HepG2 (cell line): ENCODE measurements around the gene OMA1. TPM values are rescaled to one million over a fixed set of nuclear protein-coding genes. Genes with fewer than 3 reads are reported as not detected.
"Not testable (repeated sequence)": the region's sequence is repeated elsewhere in the genome, so short reads cannot be mapped to it uniquely, and the experiment has no call there.

Experiments
- ATAC-seq: fragments of 200-7000 bp; cut with Tn5 transposase; 3 replicates; pipeline ENCODE4 v1.9.1; 2020; ENCODE audit warnings: mild to moderate bottlenecking, moderate library complexity
- BruUV-seq: library from RNA; stranded (reverse); fragments of 400-500 nt; replicated peaks from 2 replicates; lab custom pipeline; 2021; lab: Mats Ljungman, UMichigan
- CTCF ChIA-PET: fragments of 300-600 bp; formaldehyde crosslinking; extraction: SDS; loops from one replicate; lab custom pipeline; 2021; ENCODE audit warnings: low total read pairs, inconsistent platforms, low intra/inter-chr PET ratio; lab: Yijun Ruan, JAX
- POLR2A ChIA-PET: fragments of 350-600 bp; sonication (Branson Sonifier 250); formaldehyde crosslinking; loops from one replicate; lab custom pipeline; 2020; ENCODE audit warnings: antibody characterized with exemption, inconsistent platforms; lab: Yijun Ruan, JAX
- DNase-seq: peaks from one replicate; pipeline ENCODE4 v3.0.0-alpha.2; 2015; ENCODE audit warnings: low spot score
- FAIRE-seq: peaks from 3 replicates; lab custom pipeline; 2011; peaks lifted over from hg19 to GRCh38; lab: Jason Lieb, UNC
- H2AFZ ChIP-seq: one replicate; pipeline ENCODE4 v1.6.1; 2011; ENCODE audit warnings: low read length, inconsistent platforms
- H3K27ac ChIP-seq: fragments of 300-600 bp; 3 replicates; pipeline ENCODE4 v1.8.0; 2011; ENCODE audit warnings: mixed run types, mild to moderate bottlenecking, mixed read lengths, low read length, inconsistent platforms; ENCODE audit not compliant: insufficient read depth; ENCODE audit errors: extremely low read length
- H3K27me3 ChIP-seq, 2 experiments: fragments of 200-600 bp in 1 of 2; 2 replicates in 1 of 2; 3 replicates in 1 of 2; pipeline versions ENCODE4 v1.6.0 to v1.8.0; 2011; ENCODE audit warnings: low read length in 2 of 2, mild to moderate bottlenecking in 2 of 2, moderate library complexity in 2 of 2, inconsistent platforms in 1 of 2; ENCODE audit not compliant: insufficient read depth in 2 of 2, control insufficient read depth in 1 of 2
- H3K36me3 ChIP-seq, 2 experiments: fragments of 200-600 bp in 1 of 2; replicated peaks in 1 of 2; 2 replicates in 1 of 2; 3 replicates in 1 of 2; pipeline versions ENCODE4 v1.5.1 to v1.8.0; 2011; ENCODE audit warnings: low read length in 2 of 2, inconsistent platforms in 1 of 2; ENCODE audit not compliant: insufficient read depth in 2 of 2, control insufficient read depth in 1 of 2
- H3K4me1 ChIP-seq: 2 replicates; pipeline ENCODE4 v1.5.1; 2012; ENCODE audit warnings: low read length, inconsistent platforms; ENCODE audit not compliant: insufficient read depth
- H3K4me2 ChIP-seq: 2 replicates; pipeline ENCODE4 v1.6.0; 2011; ENCODE audit warnings: low read depth, low read length, inconsistent platforms
- H3K4me3 ChIP-seq, 3 experiments: fragments of 200-600 bp in 1 of 3; sonication (generic), shearing (Covaris generic) in 1 of 3; replicated peaks in 1 of 3; 2 replicates each; pipeline ENCODE4 v1.5.1; 2011 to 2016; ENCODE audit warnings: low read length in 3 of 3, inconsistent platforms in 2 of 3, low read depth in 2 of 3, mild to moderate bottlenecking in 2 of 3, control low read depth in 1 of 3, mixed read lengths in 1 of 3; ENCODE audit not compliant: insufficient read depth in 1 of 3
- H3K79me2 ChIP-seq: one replicate; pipeline ENCODE4 v1.6.1; 2011; ENCODE audit warnings: low read length, inconsistent platforms; ENCODE audit not compliant: insufficient read depth
- H3K9ac ChIP-seq: 2 replicates; pipeline ENCODE4 v1.6.0; 2011; ENCODE audit warnings: mild to moderate bottlenecking, low read depth, low read length, inconsistent platforms; ENCODE audit not compliant: insufficient read depth
- H3K9me3 ChIP-seq: 2 replicates; pipeline ENCODE4 v1.5.1; 2012; ENCODE audit warnings: mild to moderate bottlenecking, low read length
- H4K20me1 ChIP-seq: 2 replicates; pipeline ENCODE4 v1.6.0; 2011; ENCODE audit warnings: inconsistent platforms, mild to moderate bottlenecking, low read length, moderate library complexity; ENCODE audit not compliant: insufficient read depth
- ATF7-NPFF ChIP-seq: sonication (generic); formaldehyde crosslinking; IDR thresholded peaks from 2 replicates; pipeline ENCODE4 v1.8.1; 2023; ENCODE audit warnings: mild to moderate bottlenecking, low read depth, missing genetic modification reagents, moderate library complexity
- CCDC6 ChIP-seq: sonication (generic); formaldehyde crosslinking; IDR thresholded peaks from 2 replicates; pipeline ENCODE4 v1.8.1; 2022; ENCODE audit warnings: mild to moderate bottlenecking, missing genetic modification reagents, moderate library complexity
- HIVEP1 ChIP-seq: sonication (generic); formaldehyde crosslinking; IDR thresholded peaks from 2 replicates; pipeline ENCODE4 v1.4.0; 2020; ENCODE audit warnings: mild to moderate bottlenecking, missing genetic modification reagents
- REXO4 ChIP-seq: sonication (generic); formaldehyde crosslinking; IDR thresholded peaks from 2 replicates; pipeline ENCODE4 v1.8.0; 2022; ENCODE audit warnings: missing genetic modification reagents, mild to moderate bottlenecking, borderline replicate concordance
- SATB2 ChIP-seq: sonication (generic); formaldehyde crosslinking; IDR thresholded peaks from 2 replicates; pipeline ENCODE4 v1.5.0; 2020; ENCODE audit warnings: missing genetic modification reagents
- SP140L ChIP-seq: sonication (generic); formaldehyde crosslinking; IDR thresholded peaks from 2 replicates; pipeline ENCODE4 v1.4.0; 2020; ENCODE audit warnings: missing genetic modification reagents, borderline replicate concordance
- WIZ ChIP-seq: sonication (generic); formaldehyde crosslinking; IDR thresholded peaks from 2 replicates; pipeline ENCODE4 v1.5.1; 2020; ENCODE audit warnings: mild to moderate bottlenecking, missing genetic modification reagents
- ZBTB21 ChIP-seq: sonication (generic); formaldehyde crosslinking; IDR thresholded peaks from 2 replicates; pipeline ENCODE4 v1.4.0; 2020; ENCODE audit warnings: missing genetic modification reagents
- ZNF33A ChIP-seq: sonication (generic); formaldehyde crosslinking; IDR thresholded peaks from 2 replicates; pipeline ENCODE4 v1.5.1; 2020; ENCODE audit warnings: missing genetic modification reagents, mild to moderate bottlenecking, moderate library complexity, borderline replicate concordance
- WGBS: methylation state at CpG from one replicate; pipeline ENCODE4 v1.1.6; 2017; ENCODE audit warnings: low lambda C conversion rate; 5-methylcytosine and 5-hydroxymethylcytosine counted together
- in situ Hi-C: cut with HindIII; loops from 2 replicates; pipeline ENCODE4 v1.10.0; 2017; ENCODE audit warnings: low pct_unique_long_range_greater_than_20kb; ENCODE audit not compliant: extremely low pct_ligation_motif_present
- intact Hi-C: fragments of 100-400 bp; cut with micrococcal nuclease; formaldehyde crosslinking; loops from one replicate; pipeline ENCODE4 v1.10.0; 2022; ENCODE audit not compliant: unreplicated experiment
- polyA plus RNA-seq, 8 experiments: library from polyadenylated mRNA; depleted of rRNA in 3 of 8; stranded (reverse) in 7 of 8; unstranded in 1 of 8; fragments of >200 nt; fragmentation: Illumina TruSeq in 4 of 8; extraction: Trizol in 4 of 8; gene quantifications; 2 replicates each; pipeline versions ENCODE4 v1.2.1 to v1.2.3, GENCODE V29; 2011 to 2016; ENCODE audit warnings: low read depth in 4 of 8, missing spikeins in 1 of 8, mixed read lengths in 1 of 8; ENCODE audit not compliant: insufficient read depth in 1 of 8
- total RNA-seq, 5 experiments: library from RNA; depleted of rRNA; stranded (reverse); fragments of >200 nt; fragmentation: Illumina TruSeq; extraction: Trizol; gene quantifications; 2 replicates each; pipeline ENCODE4 v1.2.3, GENCODE V29; 2016; ENCODE audit warnings: low read depth in 1 of 5
- TF ChIP-seq, protein P1 (sequence below): IDR thresholded peaks from 2 replicates; pipeline ENCODE4 v1.6.1; 2016
- TF ChIP-seq, protein P2 (sequence below): IDR thresholded peaks from 2 replicates; pipeline ENCODE4 v1.6.1; 2016; ENCODE audit warnings: mild to moderate bottlenecking

The OMA1 gene
- total and polyA plus RNA-seq, 2 of the 13 experiments (the other 11 are each of a cell fraction or from before 2014, with no cell fraction given), result 7.0 to 26.9 TPM

DNA sequence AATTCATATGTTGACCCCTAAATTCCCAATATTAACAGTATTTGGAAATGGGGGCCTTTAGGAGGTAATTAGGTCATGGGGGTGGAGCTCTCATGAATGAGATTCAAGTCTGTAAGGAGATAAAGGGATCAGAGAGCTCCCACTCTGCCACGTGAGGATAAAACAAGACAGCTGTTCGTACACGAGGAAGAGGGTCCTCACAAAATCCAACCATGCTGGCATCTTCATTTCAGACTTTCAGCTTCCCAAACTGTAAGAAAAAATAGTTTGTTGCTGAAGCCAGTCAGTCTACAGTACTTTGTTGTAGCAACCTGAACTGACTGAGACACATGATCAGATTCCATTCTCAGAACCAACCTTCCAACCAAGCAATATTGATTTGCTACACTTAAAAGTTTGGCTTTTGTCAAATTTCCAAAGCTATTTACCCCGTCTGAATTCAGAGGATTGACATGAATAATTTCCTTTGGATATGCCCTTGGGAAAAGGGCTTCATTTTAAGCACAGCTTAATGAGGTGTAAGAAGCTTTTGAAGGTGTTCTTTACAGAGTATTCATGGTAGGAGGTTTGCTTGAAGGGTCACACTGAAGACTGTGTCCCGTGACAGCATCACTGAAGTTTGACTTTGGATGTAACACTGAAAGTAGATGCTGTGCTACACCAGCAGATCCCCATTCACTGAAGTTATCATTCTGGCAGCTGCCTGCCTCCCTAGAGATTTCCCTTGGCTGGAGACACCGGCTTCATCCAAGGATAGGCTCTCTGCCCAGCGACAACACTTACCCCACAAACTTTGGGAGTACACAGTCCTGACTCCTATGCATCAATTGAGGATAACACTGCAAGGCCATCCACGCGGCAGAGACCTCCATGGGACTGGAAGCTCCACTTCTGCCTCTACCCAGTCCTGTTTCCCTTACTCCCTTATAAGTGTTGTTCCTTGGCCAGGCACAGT lies 4.9 kb upstream of the OMA1 start:
- no peak overlapping the region for H3K4me3 ChIP-seq
- H3K4me2 ChIP-seq, result no peak overlapping the region
- no peak for TF ChIP-seq ZBTB21
- TF ChIP-seq SP140L (CRISPR knock-in tag), result no peak
- TF ChIP-seq SATB2 (CRISPR knock-in tag), result no peak
- TF ChIP-seq HIVEP1, result no peak
- TF ChIP-seq ATF7-NPFF, result no peak
- TF ChIP-seq, protein P1, sequence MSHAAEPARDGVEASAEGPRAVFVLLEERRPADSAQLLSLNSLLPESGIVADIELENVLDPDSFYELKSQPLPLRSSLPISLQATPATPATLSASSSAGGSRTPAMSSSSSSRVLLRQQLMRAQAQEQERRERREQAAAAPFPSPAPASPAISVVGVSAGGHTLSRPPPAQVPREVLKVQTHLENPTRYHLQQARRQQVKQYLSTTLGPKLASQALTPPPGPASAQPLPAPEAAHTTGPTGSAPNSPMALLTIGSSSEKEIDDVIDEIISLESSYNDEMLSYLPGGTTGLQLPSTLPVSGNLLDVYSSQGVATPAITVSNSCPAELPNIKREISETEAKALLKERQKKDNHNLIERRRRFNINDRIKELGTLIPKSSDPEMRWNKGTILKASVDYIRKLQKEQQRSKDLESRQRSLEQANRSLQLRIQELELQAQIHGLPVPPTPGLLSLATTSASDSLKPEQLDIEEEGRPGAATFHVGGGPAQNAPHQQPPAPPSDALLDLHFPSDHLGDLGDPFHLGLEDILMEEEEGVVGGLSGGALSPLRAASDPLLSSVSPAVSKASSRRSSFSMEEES (CRISPR knock-in tag), result no peak
- TF ChIP-seq WIZ (CRISPR knock-in tag), result no peak
- no peak for TF ChIP-seq ZNF33A (CRISPR knock-in tag)
- TF ChIP-seq REXO4 (CRISPR knock-in tag), result no peak
- TF ChIP-seq, protein P2, sequence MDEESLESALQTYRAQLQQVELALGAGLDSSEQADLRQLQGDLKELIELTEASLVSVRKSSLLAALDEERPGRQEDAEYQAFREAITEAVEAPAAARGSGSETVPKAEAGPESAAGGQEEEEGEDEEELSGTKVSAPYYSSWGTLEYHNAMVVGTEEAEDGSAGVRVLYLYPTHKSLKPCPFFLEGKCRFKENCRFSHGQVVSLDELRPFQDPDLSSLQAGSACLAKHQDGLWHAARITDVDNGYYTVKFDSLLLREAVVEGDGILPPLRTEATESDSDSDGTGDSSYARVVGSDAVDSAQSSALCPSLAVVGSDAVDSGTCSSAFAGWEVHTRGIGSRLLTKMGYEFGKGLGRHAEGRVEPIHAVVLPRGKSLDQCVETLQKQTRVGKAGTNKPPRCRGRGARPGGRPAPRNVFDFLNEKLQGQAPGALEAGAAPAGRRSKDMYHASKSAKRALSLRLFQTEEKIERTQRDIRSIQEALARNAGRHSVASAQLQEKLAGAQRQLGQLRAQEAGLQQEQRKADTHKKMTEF (CRISPR knock-in tag), result no peak
- no peak for TF ChIP-seq CCDC6 (CRISPR knock-in tag)
- POLR2A ChIA-PET, result no interaction called here
- BruUV-seq, result no TSS peak
- no peaks in the 10 kb centered on the region for H3K79me2 ChIP-seq
- H2AFZ ChIP-seq, result no peak overlapping the region
- intact Hi-C loops, result no loop called here
- ATAC-seq, result no peak
- H3K4me1 ChIP-seq, result peaks cover 38% of the 10 kb centered on the region
- H3K27me3 ChIP-seq, result peaks cover 0 to 4% of the 10 kb centered on the region in 2 experiments; a peak in 2 of 5 replicates
- CTCF ChIA-PET, result no interaction called here
- H3K27ac ChIP-seq, result no peak overlapping the region
- in situ Hi-C loops, result no loop called here
- no peak for FAIRE-seq
- no peak for DNase-seq
- WGBS, result 38% methylated on average over 8 of the region's 9 CpGs
- H4K20me1 ChIP-seq, result no peaks in the 10 kb centered on the region
- no peak overlapping the region for H3K9ac ChIP-seq
- no peaks in the 10 kb centered on the region for H3K9me3 ChIP-seq
- H3K36me3 ChIP-seq, result no peaks in the 10 kb centered on the region

DNA sequence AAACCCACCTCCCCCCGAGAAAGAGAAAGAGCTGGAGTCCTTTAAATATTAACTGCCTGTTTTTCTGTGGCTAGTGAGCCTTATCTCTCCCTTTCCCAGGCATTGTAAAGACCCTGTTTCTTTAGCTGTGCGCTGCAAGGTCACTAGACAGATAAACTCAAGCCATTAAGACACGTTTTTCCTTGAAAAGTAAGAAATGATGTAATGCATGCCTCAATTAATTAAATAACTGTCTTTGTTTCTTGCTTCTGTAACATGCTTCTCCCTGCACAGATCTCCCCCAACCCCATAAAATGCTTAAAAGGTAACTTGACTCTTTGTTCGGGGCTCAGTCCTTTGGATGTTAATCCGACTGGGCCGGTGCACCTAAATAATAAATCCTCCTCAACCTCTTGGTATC lies 2.8 kb upstream of the OMA1 start:
- H3K27ac ChIP-seq, H3K36me3 ChIP-seq, BruUV-seq, in situ Hi-C loops, H3K9ac ChIP-seq, POLR2A ChIA-PET, CTCF ChIA-PET, H4K20me1 ChIP-seq, H3K79me2 ChIP-seq, H3K9me3 ChIP-seq, H2AFZ ChIP-seq, FAIRE-seq, H3K4me3 ChIP-seq, DNase-seq, ATAC-seq, H3K27me3 ChIP-seq: not testable (repeated sequence)
- H3K4me1 ChIP-seq, result peaks cover 44% of the 10 kb centered on the region
- H3K4me2 ChIP-seq, result peak overlapping the region; percentile 51; the same call in 1 of the 2 replicates
- intact Hi-C loops, result loop anchor here (5.0 kb wide), 1 partner anchor 537 kb away; no protein-coding TSS in a partner anchor
- WGBS, result 5% methylated on average over 6 of the region's 6 CpGs
